Myocyte (in vitro differentiated cells): ENCODE results near the gene ZBTB2. TPM values are rescaled to one million over a fixed set of nuclear protein-coding genes. Genes with fewer than 3 reads are reported as not detected.
"Not testable (repeated sequence)": the region's sequence is repeated elsewhere in the genome, so short reads cannot be mapped to it uniquely, and the experiment has no call there.

Experiments
- DNase-seq: peaks from one replicate; pipeline ENCODE4 v3.0.0-alpha.2; 2012; ENCODE audit warnings: low read depth
- total RNA-seq: library from RNA; depleted of rRNA; stranded (reverse); fragments of >200 nt; gene quantifications from 2 replicates; pipeline ENCODE4 v1.2.3, GENCODE V29; 2014

Gene ZBTB2
- total RNA-seq, 1 donor from 2014 or later, result 8.3 TPM

DNA sequence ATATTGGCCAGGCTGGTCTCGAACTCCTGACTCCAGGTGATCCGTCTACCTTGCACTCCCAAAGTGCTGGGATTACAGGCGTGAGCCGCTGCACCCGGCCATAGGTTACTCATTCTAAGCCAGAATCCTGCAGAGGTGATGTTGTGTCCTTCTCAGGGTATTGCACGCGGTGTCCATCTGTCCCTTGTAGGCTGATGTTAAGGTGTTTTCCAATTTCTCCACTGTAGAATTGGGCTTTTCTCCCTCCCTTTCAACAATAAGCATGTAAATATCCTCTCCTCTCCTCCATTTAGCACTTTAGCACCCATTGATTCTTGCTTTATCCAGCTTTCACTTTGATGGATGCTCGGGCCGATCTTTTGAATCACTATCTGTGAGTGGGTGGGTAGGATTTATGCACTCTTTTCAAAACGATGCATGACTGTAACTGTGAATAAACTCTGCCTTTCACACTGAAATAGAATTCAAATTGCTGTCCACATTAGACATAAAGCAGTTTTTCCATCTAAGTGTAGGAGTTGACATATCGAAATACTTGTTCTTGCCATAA, 52.6 kb downstream of the ZBTB2 start:
- DNase-seq, result no peak

DNA sequence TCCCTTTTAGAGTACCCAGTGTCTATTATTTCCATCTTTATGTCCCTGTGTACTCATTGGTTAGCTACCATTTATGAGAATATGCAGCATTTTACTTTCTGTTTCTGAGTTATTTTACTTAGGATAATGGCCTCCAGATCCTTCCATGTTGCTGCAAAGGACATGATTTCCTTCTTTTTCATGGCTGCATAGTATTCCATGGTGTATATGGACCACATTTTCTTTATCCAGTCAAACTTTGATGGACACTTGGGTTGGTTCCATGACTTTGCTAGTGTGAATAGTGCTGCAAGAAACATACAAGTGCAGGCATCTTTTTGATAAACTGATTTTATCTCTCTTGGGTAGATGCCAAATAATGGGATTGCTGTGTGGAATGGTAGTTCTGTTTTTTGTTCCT, 55.4 kb downstream of the ZBTB2 start:
- no peak for DNase-seq

DNA sequence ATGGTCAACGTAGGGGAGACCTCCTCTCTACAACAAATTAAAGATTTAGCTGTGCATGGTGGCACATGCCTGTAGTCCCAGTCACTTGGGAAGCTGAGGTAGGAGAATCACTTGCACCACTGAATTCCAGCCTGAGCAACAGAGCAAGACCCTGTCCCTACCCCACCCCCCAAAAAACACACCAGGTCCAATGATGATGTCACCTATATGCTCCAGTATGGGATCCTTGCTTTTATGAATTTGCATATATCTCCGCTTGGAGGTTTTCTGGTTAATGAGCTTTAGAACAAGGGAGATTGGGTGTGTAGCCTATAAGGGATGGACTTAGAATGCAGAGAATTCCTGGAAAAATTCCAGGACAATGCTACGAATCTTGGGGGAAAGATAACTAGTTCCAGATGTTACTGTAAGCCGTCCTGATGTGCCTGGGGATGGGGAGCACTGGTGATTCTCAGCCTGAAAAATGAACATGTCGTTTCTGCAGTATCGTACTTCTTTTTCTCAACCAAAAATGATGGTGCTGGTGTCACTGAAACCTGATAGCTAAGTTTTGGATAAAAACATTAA, 61.1 kb downstream of the ZBTB2 start:
- DNase-seq, result no peak

DNA sequence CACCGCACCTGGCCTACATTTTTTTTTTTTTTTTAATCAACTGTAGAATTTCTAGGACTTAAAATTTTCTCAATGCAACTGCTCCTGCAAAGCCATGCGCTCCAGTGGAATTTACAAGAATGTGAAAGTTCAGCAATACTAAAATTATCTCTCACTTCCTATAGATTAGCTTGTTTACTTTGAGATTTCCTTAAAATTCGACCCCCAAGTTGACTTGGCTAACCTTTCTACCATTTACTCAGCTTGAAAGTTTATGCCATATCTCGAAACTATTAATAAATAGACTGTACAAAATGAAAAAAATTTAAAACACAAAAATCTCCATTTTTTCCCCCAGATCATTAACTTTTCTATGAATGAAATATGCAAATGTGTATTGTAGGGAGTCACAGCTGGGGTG, 64.3 kb downstream of the ZBTB2 start:
- no peak for DNase-seq

DNA sequence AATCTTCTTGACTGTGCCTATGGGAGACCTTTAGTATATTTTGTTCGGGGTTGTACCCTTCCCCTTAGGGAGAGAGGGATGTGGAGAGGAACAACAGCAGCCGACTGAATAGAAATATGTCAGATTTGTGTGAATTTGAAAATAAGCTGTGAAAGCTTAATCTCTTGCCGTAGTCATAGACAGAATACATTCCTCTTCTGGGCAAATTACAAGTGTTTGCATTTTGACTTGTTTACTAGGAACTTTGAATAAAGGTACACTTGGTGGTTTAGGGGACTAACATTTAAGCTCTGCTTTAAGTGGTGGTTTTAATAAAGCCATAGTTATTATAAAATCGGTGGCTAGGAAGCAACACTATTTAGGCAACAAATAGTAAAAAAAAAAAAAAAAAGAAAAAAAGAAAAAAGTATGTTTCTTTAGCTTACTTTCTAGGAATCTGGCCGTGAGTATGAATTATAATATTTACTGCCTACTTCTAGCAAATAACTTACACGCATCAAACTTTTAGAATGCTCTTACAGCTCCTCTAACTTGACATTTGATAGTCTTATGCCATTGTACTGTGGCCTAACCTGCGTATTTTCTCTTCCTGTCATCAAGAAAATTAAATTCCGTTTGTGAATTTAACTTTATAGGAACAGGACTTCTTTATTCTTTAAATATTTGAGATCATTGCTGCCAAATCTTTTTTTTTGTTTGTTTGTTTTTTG, 65.1 kb downstream of the ZBTB2 start:
- no peak for DNase-seq

DNA sequence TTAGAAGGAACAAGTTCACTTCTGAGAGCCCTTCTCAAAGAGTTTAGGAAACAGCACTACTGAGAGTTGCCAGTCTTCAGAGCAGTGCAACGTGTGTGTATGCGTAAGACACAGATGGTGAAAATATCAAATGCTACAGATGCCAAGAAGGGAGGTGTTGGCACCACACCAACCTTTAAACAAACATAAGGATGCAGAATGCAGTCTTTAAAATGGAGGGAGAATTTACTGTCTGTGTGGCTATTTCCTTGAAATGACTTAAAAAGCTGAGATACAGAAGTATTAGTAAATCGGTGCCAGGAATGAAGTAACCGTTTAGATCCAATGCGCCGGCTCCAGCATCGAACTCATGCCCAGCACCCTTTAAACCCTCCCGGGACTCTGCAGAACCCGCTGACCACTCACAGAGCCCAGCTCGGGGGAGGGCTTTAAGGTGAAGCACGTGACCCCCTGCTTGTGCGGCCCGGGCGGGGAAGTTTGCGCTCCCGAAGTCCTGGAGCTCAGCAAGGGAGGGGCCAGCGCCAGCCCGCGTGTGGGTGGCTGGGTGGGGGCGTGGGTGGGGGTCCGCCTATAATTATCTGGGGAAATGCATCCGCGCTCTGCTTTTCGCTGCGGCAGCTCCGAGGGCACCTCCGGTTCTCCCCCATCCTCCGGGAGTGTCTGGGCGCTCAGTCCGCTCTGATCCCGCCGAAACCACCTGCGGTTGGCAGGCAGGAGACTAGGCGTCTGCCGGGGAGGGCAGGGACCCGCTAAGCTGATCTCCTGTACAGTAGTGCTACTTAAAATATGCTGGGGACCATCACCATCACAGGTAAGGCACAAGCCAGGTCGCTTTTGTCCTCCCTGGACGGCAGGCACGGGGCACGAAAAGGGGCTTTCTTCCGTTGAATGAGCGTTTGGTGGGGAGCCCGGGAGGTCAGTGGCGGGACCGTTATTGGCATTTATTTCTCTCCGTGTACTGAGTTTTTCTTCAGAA, 66.0 kb downstream of the ZBTB2 start:
- peak; percentile 35 for DNase-seq

DNA sequence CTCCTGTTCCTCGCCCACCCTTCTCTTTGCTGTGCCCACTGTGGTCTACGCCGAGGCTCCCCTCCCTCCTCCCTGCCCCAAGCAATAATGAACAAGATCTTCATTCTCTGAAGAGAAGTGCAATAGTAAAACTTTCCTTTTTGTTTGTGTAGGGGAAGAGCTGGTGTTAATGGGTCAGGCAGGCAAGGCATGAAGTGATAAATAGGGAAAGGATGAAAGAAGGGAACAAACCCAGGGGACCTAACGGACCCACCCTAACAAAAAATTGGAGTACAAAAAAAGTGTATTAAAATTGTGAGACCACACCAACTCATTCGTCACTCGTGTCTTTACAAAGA, 66.9 kb downstream of the ZBTB2 start:
- DNase-seq, result no peak

DNA sequence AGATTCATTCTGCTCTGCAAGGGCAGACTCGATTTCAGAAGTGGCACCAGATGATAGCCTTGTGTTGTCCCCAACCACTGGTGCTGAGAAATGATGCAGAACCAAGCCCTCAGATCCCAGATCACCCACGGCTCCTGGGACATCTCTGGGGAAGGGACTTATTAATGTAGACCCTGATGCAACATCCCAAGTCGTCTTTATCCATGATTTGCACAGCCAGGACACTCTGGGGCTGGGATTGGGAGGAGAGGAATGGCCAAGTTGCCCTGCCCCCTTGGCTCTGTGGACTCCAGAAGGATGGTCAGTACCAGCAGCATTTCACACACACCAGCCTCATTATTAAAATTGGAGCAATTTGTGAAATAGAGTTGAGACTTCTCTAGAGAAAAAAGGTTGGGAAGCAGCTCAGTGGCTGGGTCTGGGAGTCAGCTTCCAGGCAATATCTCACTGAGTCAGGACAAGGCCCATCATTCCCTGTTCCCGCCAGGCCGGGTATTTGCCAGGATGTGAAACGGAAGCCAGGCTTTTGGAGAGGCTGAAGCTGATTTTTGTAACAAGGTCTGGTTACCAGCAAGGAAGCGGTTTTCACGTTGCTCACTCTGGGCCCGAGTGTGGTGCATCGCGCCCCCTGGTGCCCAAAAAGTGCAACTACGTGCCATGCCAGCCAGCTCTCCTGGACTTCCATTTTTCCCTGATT, 67.4 kb downstream of the ZBTB2 start:
- peak; percentile 83 for DNase-seq

DNA sequence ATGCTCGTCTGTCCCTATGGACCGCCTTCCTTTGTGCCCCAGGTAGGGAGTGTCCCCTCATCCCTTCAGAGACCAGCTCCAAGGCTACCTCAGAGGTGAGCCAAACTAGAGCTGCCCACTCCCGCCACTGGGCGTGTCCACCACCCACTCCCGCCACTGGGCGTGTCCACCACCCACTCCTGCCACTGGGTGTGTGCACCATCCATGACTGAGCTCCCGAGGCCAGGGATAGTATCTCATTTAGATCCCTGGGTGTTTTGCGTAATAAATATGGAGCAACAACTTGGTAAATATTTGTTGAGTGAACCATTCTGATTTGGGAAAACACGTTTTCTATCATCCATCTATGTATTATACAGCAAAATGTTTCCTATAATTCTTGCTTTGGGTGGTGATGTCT, 68.8 kb downstream of the ZBTB2 start:
- no peak for DNase-seq

DNA sequence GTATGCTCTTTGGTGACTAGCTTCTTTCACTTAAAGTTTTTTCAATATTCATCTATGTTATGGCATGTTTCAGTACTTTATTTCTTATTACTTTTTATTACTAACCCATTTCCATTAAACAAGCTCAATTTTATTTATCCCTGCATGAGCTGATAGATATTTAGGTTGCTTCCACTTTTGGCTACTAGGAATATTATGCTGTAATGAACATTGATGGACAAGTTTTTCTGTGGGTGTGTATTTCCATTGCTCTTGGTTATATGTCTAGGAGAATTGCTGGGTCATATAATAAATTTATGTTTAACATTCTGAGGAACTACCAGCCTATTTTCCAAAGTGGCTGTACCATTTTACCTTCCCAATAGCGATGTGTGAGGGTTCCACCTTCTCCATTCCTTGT, 69.9 kb downstream of the ZBTB2 start:
- no peak for DNase-seq

DNA sequence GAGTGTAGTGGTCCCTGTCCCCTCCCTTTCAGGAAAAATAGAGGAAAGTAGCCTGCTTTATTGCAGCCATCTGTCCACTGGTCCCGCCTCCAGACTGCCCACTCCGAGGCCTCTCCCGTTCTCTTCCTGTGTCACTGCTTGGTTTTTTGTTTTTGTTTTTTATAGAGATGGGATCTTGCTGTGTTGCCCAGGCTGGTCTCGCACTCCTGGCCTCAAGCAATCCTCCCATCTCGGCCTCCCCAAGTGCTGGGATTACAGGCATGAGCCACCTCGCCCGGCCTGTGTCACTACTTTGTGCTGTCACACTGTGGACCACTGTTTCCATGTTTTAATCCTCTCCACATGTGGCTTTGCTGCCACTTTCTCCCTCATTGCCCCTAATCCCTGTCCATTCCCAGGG, 71.2 kb downstream of the ZBTB2 start:
- no peak for DNase-seq

DNA sequence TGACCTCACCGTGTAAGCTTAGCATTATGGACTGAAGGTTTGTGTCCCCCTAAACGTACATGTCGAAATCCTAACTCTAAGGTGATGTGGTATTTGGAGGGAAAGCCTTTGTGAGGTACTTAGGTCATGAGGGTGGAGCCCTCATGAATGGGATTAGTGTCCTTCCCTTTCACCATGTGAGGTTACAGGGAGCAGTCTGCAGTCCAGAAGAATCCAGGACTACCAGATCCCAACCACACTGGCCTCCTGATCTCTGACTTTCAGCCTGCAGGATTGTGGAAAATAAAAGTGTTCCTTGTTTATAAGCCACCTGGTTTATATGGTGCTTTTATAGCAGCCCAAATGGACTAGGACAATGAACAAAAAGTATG, 73.4 kb downstream of the ZBTB2 start:
- DNase-seq, result no peak

DNA sequence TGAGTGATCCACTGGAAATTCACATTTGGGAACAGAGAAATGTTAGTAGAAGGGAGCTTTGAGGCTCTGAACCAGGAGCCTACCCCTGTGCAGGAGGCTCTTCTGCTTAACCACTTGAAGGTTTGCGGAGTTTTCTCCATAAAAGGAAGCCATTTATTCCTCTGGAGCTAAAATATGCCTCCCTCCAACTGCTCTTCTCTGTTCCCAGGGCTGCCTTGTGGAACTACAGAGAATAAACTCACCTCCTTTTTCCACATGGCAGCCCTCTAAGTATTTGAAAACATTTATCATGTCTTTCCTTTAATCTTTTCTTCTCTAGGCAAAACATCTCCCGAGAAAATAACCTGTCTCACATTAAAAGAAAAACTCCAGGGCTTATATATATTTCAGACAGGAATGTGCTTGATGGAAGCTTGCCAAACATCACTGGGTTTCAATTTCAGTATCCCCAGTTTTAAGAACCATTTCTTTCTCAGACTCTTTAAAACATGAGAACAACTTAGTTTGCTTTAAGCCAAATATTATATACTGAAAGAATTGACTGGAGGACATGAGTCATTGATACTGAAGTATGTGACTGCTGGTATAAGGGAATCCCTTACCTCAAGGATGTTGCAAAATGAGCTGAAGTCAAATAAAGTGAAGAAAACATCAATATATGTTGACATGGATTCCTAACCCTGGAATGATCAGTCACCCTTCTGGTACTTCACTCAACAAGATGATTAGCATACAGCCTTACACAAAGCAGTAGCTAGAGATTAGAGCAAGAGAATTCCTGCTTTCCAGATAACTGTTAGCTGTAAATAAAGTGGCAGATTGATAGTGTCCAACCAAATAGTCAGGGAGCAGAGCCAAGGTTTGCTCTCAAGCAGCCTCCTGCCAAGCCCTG, 74.0 kb downstream of the ZBTB2 start:
- DNase-seq, result no peak

DNA sequence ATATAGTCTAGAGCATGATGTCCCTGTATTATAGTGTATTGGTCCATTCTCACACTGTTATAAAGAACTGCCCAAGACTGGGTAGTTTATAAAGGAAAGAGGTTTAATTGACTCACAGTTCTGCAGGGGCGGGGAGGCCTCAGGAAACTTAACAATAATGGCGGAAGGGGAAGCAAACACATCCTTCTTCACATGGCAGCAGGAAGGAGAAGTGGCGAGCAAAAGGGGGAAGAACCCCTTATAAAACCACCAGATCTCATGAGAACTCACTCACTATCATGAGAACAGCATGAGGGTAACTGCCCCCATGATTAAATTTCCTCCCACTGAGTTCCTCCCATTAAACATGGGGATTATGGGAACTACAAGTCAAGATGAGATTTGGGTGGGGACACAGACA, 75.7 kb downstream of the ZBTB2 start:
- DNase-seq, result not testable (repeated sequence)

Other genes with a start within 250 kb of the ZBTB2 start
- gene AKAP12, start 151.6 kb downstream of the ZBTB2 start, total RNA-seq, result 8.0 and 10.9 TPM in 2 replicates
- 18.1 and 25.3 TPM in 2 replicates for gene RMND1, start 60.6 kb upstream of the ZBTB2 start, total RNA-seq
- gene CCDC170, start 102.5 kb upstream of the ZBTB2 start, total RNA-seq, result 0.21 TPM in 1 of 2 replicates, not detected in the other